SK-MEL-5 (cell line): ENCODE measurements around the gene EPS15. TPM values are rescaled to one million over a fixed set of nuclear protein-coding genes. Genes with fewer than 3 reads are reported as not detected.
A peak's percentile ranks its signal among the peaks of the same experiment; 100 is the strongest.

ENCODE experiments used
- DNase-seq: peaks from one replicate; pipeline ENCODE4 v3.0.0-alpha.2; 2016; ENCODE audit warnings: low read depth, low spot score
- in situ Hi-C: cut with HindIII; loops from 2 replicates; pipeline ENCODE4 v1.10.0; 2016; ENCODE audit warnings: low sequenced_read_pairs, high pct_unique_total_duplicates, low pct_unique_long_range_greater_than_20kb
- total RNA-seq: library from RNA; depleted of rRNA; stranded (reverse); fragments of >200 nt; shearing (Covaris generic); gene quantifications from 2 replicates; pipeline ENCODE4 v1.2.3, GENCODE V29; 2014

The EPS15 gene
- total RNA-seq, 1 experiment from 2014 or later: 46.4 TPM

DNA sequence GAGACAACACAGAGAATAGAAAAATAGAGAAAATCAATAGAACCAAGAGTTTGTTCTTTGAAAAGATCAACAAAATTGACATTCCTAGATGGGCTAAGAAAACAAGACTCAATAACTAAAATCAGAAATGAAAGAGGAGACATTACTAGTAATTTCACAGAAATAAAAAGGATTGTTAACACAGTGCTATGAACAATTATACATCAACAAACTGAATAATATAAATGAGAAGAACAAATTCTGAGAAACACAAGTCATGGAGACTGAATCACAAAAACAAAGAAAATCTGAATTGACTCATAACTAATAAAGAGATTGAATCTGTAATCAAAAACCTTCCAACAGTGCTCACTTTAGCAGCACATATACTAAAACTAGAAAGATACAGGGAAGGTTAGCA, 137.1 kb downstream of the EPS15 start:
- DNase-seq: no peak

DNA sequence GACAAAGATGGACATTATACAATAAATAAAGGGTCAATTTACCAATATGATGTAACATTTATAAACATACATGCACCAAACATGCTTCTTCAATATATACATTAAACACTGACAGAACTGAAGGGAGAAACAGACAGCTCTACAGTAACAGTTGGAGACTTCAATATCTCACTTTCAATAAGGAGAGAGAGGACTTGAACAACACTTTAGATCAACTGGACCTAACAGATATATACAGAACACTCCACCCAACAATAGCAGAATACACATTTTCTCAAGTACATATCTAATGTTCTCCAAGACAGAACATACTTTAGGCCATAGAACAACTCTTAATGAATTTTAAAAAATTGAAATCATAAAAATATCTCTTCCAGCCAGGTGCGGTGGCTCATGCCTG, 138.1 kb downstream of the EPS15 start:
- DNase-seq: no peak

More for the DNA sequence above, 137.1 kb downstream of the EPS15 start:
- in situ Hi-C loops: no loop called here

DNA sequence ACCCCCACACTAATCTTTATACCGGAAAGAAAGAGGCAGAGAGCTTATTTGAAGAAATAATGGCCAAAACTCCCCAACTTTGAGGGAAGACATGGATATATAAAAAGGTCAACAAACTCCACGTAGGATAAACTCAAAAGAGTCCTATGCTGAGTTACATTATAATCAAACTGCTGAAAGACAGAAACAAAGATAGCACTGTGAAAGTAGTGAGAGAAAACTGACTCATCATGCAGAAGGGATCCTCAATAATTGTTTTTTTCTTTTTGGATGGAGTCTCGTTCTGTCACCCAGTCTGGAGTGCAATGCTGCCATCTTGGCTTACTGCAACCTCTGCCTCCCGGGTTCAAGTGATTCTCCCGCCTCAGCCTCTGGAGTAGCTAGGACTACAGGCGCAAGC, 140.2 kb downstream of the EPS15 start:
- peak; percentile 9 for DNase-seq
- in situ Hi-C loops: no loop called here

More for the DNA sequence above, 138.1 kb downstream of the EPS15 start:
- in situ Hi-C loops: no loop called here

DNA sequence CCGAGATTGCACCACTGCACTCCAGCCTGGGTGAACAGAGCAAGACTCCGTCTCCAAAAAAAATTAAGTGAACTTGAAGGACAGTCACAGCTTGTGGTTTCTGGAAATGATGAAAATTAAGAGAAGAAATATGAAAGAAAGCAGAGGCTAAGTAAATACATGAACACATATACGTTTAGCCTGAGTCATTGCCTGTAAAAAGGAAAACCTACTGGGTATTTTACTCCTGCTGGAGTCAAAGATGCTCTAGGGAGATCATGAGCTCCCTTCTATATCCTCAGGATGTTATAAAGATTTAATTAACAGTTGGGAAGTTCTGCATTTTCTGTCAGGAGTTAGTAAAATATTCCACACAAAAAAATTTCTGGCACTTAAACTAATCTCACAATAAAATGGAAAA, 145.2 kb downstream of the EPS15 start:
- no peak for DNase-seq
- in situ Hi-C loops: no loop called here

DNA sequence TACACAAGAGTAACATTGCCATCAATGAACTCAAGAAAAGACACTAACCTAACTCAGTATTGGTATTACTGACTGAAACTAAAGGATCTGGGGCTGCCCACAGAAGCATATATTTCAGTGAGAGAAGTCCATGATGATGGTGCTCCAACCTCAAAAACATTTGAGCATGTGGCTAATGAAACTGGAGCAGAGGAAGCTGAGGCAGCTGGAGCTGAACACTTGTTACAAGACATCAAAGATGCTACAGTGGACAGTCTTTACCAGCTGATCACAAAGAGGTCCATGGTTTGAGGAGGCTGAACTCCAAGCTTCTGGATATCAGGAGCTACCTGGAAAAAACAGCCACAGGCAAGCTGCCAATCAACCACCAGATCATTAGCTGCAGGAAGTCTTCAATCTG, 146.5 kb downstream of the EPS15 start:
- DNase-seq: no peak
- in situ Hi-C loops: no loop called here

DNA sequence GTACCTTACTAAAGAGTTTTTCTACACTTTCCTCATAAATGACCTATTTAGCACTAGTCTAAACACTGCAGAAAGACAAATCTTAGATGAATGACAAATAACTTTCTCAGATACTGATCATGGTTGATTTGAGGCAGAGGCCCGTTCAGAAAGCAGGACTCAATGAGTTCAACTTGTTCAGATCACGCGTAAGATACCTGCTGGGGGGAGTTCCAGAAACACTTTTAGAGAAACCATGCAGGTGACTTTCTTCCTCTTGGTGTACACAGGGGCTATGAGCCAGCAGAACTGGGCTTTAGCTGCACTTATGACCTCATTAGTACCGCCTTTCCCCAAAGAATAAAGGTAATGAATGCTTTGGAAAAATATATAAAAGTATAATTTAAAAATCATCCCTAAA, 149.9 kb downstream of the EPS15 start:
- DNase-seq: no peak
- in situ Hi-C loops: no loop called here

DNA sequence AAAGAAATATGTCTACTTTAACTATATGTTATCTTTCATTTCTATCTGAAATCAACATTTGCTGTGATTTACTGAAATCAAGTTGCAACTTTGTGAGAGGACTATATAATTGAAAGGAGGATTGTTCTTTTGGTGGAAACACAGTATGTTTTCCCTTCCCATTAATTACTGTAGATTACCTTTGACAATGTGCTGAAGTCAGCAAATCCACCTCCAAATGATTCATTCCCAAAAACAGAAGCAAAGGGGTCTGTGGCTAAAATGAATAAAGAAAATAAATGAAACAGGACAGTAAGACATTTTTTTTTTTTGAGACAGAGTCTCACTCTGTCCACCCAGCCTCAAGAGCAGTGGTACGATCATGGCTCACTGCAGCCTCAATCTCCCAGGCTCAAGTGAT, 153.3 kb downstream of the EPS15 start:
- no peak for DNase-seq
- in situ Hi-C loops: no loop called here

DNA sequence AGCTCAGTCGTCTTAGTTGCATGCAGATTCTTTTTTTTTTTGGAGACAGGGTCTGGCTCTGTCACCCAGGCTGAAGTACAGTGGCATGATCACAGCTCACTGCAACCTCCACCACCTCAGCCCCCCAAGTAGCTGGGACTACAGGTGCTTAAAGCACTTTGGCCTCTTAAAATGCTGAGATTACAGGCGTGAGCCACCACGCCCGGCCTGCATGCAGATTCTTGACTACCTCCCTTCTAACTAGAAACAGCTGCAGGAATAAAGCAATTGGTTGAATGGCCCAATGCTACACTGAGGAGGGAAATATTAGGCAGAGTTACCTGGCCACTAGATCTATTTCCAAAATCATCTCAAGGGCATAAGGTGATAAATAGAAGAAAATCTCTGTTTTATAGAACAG, 159.2 kb downstream of the EPS15 start:
- DNase-seq: no peak
- in situ Hi-C loops: no loop called here

DNA sequence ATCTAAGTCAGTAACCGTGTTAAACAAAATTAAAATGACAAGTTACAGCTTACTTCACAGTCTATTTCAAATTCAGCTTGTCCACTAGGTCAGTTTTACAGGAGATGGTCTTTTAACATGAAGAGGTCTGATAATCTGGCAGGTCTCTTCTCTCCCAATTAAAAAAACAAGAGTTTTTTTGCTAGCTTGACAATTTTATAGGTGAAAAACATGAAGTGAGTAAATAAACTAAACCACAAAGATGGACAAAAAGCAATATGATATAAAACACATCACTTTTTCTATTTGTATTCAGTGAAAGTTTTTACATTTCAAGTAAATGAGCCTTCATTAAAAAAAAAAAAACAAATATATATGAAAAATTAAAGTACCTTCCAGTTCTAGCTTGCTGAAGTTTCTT, 163.7 kb downstream of the EPS15 start:
- no peak for DNase-seq
- in situ Hi-C loops: no loop called here

DNA sequence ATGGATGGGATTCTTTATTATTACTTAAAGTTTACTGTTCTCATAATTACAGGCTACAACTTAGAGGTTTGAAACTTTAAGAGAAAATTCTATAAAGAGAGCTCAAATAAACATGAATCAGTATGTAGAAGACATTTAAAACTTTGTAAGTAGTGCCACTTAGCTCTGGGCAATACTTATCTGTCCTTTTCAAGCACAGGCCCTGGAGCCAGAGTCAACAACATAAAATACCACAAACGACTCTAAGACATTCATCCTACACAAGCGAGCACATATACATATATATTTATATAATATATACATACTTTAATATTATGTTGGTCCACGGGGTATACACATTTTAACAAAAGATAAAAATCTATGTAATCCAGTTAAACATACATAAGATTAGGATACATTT, 164.7 kb downstream of the EPS15 start:
- no peak for DNase-seq
- in situ Hi-C loops: no loop called here

DNA sequence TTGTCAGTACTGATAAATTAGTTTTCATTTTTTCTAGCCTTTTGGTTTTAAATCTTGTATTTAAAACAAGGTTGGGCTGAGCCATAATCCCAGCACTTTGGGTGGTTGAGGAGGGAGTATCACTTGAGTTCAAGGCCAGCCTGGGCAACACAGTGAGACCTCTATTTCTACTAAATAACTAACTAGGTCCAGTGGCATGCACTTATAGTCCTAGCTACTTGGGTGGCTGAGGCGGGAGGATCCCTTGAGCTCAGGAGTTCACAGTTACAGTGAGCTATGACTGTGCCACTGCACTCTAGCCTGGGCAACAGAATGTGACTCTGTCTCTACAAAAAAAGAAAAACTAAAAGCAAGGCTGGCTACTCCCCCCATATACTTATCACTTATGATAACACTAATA, 167.2 kb downstream of the EPS15 start:
- in situ Hi-C loops: no loop called here
- no peak for DNase-seq

DNA sequence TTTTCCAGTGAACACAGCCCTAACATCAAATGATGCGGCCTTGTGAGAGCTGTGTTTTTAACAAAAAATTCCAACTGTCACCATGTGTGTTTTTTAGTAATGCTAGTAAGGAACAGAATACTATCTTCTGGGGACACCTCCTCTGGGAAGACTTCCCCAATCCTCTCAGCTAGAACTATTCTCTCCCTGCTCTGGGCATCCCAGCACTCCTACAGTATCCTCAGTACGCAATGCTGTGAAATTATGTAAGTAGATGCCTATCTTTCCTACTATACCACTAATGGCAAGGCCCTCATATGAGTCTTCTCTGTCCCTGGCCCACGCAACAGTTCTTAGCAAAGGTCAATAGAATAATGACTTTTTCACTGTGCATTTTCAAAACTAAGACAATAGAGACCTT, 169.2 kb downstream of the EPS15 start:
- in situ Hi-C loops: no loop called here
- DNase-seq: no peak

DNA sequence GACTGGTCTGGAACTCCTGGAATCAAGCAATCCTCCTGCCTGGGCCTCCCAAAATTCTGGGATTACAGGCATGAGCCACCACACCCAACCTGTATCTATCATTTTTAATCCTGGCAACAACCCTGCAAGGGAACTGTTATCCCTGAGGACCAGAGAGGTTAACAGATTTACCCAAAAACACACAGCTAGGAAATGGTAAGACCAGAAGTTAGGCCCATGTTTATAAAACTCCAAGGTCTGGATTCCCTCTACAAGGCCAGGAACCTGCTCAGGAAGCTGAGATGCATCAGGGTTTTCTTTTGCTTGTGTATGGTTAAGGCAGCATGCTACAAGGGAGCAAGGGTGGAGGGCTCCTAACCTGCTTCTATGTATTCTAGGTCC, 170.9 kb downstream of the EPS15 start:
- no peak for DNase-seq
- in situ Hi-C loops: no loop called here

DNA sequence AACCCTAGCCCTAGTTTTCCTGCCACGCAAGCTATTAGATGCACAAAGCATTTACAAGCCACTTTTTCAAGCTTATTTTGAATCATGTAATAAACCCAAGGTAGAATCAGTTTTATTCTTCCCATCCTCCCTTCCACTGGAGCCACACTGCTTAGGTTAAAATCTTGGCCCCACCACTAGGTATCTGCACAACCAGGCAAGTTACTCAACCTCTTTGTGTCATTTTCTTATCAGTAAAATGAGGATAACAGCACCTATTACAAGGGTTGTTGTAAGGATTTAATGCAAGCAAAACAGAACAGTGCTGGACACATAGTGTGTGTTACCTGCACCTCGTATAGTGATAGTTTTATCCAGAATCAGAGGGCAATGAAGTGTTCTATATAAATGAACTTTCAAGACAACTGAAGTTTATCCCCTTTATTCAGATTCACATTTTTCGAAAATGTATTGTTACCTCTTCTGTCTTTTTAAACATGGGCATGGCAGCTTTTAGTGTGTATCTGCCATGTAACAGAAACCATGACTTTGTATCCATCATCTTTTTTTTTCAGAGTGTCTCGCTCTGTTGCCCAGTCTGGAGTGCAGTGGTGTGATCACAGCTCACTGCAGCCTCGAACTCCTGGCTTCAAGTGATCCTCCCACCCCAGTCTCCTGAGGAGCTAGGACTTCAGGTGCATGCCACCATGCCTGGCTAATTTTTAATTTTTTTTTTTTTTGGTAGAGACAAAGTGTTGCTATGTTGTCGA, 171.5 kb downstream of the EPS15 start:
- no peak for DNase-seq

DNA sequence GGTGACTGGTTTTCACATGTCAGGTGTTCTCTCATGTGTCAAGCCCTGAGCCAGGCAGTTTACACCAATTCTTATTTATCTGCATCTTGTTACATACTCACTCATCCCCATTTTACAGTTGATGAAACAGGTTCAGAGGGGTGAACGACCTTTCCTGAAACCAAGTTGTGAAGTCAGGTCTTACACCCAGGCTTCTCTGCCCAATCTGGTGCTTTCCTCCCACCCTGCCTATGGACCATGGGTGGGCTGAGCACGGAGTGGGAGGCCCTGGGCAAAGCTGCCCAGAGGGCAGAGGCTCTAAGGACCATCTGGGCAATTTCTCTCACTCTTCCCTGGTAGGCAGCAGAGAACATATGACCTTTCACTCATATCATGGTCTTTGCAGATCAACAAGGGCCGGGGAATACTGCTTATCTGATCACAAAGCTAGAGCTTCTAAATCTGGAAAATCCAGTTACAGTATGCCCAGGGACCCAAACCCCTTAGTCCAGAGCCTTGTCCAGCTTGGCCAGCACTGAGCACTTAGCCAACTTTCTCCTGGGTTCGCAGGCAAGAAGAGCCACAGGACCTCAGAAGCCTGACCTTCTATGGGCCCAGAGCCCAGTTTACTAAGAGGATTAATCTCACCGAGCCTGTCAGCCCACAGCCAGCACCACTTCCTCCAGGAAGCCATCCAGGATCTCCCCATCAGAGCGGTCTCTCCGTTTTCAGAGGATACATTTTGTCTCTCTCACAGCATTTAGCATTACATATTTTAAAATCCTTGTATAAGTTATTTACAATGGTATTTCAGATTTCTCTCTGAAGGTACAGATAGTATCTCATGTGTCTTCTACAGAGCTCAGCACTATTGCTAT, 172.8 kb downstream of the EPS15 start:
- no peak for DNase-seq
- in situ Hi-C loops: no loop called here

More for the DNA sequence above, 171.5 kb downstream of the EPS15 start:
- in situ Hi-C loops: no loop called here

DNA sequence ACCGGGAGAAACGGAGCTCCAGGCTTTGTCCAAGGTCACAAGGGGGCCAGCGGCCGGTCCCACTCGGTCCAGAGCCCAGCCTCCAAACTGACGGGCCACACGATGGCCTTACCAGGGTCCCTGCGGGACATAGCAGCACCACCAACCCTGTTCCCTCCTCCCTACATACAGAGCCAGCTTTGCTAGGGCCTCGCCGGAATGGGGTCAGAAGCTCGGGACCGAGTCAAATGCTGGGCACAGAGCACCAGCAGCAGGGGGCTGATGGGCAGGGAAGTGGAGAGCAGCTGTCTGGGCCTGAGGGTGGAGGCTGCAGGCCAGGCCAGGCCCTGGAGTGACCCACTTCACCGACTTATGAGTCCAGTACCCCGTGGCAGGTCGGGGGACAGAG, 173.8 kb downstream of the EPS15 start:
- no peak for DNase-seq
- in situ Hi-C loops: no loop called here

DNA sequence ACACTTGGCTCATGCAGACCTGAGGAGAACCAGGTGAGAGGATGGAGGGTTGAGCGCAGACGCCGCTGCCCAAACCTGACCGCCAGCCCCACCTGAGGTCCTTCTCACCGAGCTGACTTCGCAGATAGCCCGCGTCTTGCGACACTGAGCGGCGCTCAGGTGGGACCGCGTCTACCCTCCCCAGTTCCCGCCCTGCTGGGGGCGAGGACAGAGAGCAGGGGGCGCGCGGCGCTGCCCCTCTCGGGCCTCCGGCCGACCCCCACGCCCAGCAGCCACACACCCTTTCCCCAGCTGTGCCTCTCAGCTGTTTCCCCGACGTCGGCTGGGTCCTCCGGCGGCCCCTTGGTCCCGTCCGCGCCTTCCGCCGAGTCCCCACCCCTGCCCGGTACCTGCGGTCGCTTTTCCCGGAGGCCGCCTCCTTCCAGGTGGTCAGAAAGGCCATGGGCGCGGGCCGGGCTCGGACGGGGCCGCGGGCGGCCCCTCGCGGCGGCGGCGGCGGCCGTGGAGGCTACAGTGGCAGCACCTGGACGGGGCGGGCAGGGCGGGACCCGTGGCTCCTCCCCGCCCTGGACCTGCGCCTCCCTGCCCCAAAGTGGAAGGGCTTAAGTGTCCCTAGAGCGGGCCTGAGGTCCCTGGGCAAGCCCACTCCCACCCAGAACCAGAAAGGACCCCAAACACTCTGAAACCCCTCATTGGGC, 174.3 kb downstream of the EPS15 start:
- in situ Hi-C loops: no loop called here
- no peak for DNase-seq

DNA sequence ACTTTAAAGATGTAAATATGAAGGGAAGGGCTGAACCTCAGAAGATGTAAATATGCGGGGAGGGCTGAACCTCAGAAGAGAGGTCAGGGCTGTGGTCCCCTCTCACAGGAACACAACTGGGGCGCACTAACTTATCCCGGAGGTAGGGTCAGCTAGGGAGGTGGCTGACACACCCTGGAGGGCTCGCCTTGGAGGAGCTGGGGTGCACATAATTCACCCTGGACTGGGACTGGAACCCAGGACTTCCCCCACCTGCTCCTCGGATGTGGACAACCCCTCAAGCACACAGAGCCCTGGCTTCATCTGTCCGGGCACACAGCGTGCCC, 174.8 kb downstream of the EPS15 start:
- in situ Hi-C loops: no loop called here
- no peak for DNase-seq

DNA sequence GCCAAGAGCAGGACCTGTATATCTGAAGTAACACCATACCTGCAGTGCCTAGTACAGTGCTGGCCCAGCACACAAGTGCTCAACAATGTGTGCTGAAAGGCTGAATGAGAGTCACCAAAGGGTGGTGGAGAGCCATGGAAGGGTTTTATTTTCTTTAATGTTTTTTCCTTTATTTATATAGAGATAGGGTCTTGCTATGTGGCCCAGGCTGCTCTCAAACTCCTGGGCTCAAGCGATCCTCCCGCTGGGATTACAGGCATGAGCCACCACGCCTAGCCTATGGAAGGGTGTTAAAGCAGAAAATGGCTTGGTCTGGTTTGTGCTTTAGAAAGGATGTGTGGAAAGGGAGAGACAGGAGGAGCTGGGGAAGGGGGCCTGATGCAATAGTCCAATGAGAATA, 175.4 kb downstream of the EPS15 start:
- no peak for DNase-seq
- in situ Hi-C loops: no loop called here
